Panc1 (cell line): ENCODE results near the gene PRODH2. TPM values are rescaled to one million over a fixed set of nuclear protein-coding genes. Genes with fewer than 3 reads are reported as not detected.

ENCODE experiments used
- ATAC-seq: fragments of 200-7000 bp; cut with Tn5 transposase; 2 replicates; pipeline ENCODE4 v1.9.1; 2020; ENCODE audit warnings: mild to moderate bottlenecking, moderate library complexity
- BruUV-seq: library from RNA; stranded (reverse); fragments of 400-500 nt; replicated peaks from 2 replicates; lab custom pipeline; 2021; lab: Mats Ljungman, UMichigan
- CTCF ChIA-PET: fragments of 300-600 bp; sonication (Branson Sonifier 250); formaldehyde crosslinking; loops from one replicate; lab custom pipeline; 2022; ENCODE audit warnings: antibody characterized with exemption; lab: Charles Lee
- POLR2A ChIA-PET: fragments of 300-600 bp; sonication (Branson Sonifier 250); formaldehyde crosslinking; loops from one replicate; lab custom pipeline; 2022; ENCODE audit warnings: antibody characterized with exemption; lab: Charles Lee
- DNase-seq: peaks from one replicate; pipeline ENCODE4 v3.0.0-alpha.2; 2010; ENCODE audit warnings: low read depth, low spot score
- H3K27ac ChIP-seq: 2 replicates; pipeline ENCODE4 v1.5.1; 2011; ENCODE audit warnings: mild to moderate bottlenecking, low read length, inconsistent platforms
- H3K27me3 ChIP-seq: fragments of 200-500 bp; sonication (Bioruptor generic); 2 replicates; pipeline ENCODE4 v1.6.0; 2014; ENCODE audit warnings: low read length, inconsistent platforms; ENCODE audit not compliant: control insufficient read depth, insufficient read depth
- H3K36me3 ChIP-seq: fragments of 200-500 bp; sonication (Bioruptor generic); 2 replicates; pipeline ENCODE4 v1.5.1; 2014; ENCODE audit warnings: inconsistent platforms, mild to moderate bottlenecking, low read length, moderate library complexity; ENCODE audit not compliant: control insufficient read depth, insufficient read depth
- H3K4me1 ChIP-seq: 2 replicates; pipeline ENCODE4 v1.5.1; 2011; ENCODE audit warnings: inconsistent platforms, mild to moderate bottlenecking, low read length, moderate library complexity; ENCODE audit not compliant: control insufficient read depth, insufficient read depth
- H3K4me3 ChIP-seq, 2 experiments: 2 replicates each; pipeline ENCODE4 v1.5.1; 2011 to 2012; ENCODE audit warnings: low read depth in 2 of 2, low read length in 2 of 2, mild to moderate bottlenecking in 2 of 2, inconsistent platforms in 1 of 2, moderate library complexity in 1 of 2
- H3K9me3 ChIP-seq: fragments of 200-500 bp; sonication (Bioruptor generic); 2 replicates; pipeline ENCODE4 v1.5.1; 2014; ENCODE audit warnings: low read depth, mild to moderate bottlenecking, inconsistent platforms, low read length, moderate library complexity; ENCODE audit not compliant: control insufficient read depth, insufficient read depth
- POLR2AphosphoS5 ChIP-seq: IDR thresholded peaks from 2 replicates; pipeline ENCODE4 v1.6.1; 2012; ENCODE audit warnings: mild to moderate bottlenecking, low read depth, low read length, moderate library complexity
- SIN3A ChIP-seq: IDR thresholded peaks from 2 replicates; pipeline ENCODE4 v1.6.1; 2012; ENCODE audit warnings: low read depth, mild to moderate bottlenecking, low read length, moderate library complexity, borderline replicate concordance; ENCODE audit not compliant: insufficient read depth
- TCF7L2 ChIP-seq: IDR thresholded peaks from 2 replicates; pipeline ENCODE4 v1.6.1; 2011; ENCODE audit warnings: mild to moderate bottlenecking, low read depth, low read length, inconsistent platforms
- in situ Hi-C: cut with HindIII; loops from 2 replicates; pipeline ENCODE4 v1.10.0; 2016; ENCODE audit warnings: low sequenced_read_pairs, low pct_unique_long_range_greater_than_20kb
- intact Hi-C: fragments of 100-400 bp; cut with micrococcal nuclease; formaldehyde crosslinking; loops from one replicate; pipeline ENCODE4 v1.10.0; 2022; ENCODE audit not compliant: unreplicated experiment
- total RNA-seq: library from RNA; stranded (reverse); gene quantifications from one replicate; pipeline ENCODE4 v1.2.1, GENCODE V29; 2021; ENCODE audit not compliant: unreplicated experiment
- TF ChIP-seq, protein P1 (sequence below): fragments of 450-650 bp; IDR thresholded peaks from 2 replicates; pipeline ENCODE4 v1.5.1; 2017; ENCODE audit warnings: mild to moderate bottlenecking
- TF ChIP-seq, protein P2 (sequence below), 2 experiments: IDR thresholded peaks; 2 replicates each; pipeline ENCODE4 v1.6.1; 2011 to 2012; ENCODE audit warnings: low read depth in 2 of 2, control low read depth in 1 of 2, low read length in 1 of 2, mild to moderate bottlenecking in 1 of 2, moderate library complexity in 1 of 2; ENCODE audit not compliant: insufficient read depth in 1 of 2

Gene PRODH2
- total RNA-seq, 1 experiment from 2014 or later = not detected

DNA sequence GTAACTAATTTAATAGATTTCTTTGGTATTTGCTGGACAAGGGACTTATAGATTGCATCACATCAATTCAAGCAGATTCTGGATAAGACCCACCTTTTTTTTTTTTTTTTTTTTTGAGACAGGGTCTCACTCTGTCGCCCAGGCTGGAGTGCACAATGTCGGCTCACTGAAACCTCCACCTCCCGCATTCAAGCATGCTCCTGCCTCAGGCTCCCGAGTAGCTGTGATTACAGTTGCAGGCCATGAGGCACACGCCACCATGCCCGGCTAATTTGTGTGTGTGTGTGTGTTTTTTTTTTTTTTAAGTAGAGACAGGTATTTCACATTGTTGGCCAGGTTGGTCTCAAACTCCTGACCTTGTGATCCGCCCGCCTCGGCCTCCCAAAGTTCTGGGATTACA lies 4.2 kb upstream of the PRODH2 start:
- TF ChIP-seq TCF7L2 = no peak
- TF ChIP-seq, protein P1, sequence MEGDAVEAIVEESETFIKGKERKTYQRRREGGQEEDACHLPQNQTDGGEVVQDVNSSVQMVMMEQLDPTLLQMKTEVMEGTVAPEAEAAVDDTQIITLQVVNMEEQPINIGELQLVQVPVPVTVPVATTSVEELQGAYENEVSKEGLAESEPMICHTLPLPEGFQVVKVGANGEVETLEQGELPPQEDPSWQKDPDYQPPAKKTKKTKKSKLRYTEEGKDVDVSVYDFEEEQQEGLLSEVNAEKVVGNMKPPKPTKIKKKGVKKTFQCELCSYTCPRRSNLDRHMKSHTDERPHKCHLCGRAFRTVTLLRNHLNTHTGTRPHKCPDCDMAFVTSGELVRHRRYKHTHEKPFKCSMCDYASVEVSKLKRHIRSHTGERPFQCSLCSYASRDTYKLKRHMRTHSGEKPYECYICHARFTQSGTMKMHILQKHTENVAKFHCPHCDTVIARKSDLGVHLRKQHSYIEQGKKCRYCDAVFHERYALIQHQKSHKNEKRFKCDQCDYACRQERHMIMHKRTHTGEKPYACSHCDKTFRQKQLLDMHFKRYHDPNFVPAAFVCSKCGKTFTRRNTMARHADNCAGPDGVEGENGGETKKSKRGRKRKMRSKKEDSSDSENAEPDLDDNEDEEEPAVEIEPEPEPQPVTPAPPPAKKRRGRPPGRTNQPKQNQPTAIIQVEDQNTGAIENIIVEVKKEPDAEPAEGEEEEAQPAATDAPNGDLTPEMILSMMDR = no peak
- no peak for TF ChIP-seq SIN3A
- TF ChIP-seq, protein P2, sequence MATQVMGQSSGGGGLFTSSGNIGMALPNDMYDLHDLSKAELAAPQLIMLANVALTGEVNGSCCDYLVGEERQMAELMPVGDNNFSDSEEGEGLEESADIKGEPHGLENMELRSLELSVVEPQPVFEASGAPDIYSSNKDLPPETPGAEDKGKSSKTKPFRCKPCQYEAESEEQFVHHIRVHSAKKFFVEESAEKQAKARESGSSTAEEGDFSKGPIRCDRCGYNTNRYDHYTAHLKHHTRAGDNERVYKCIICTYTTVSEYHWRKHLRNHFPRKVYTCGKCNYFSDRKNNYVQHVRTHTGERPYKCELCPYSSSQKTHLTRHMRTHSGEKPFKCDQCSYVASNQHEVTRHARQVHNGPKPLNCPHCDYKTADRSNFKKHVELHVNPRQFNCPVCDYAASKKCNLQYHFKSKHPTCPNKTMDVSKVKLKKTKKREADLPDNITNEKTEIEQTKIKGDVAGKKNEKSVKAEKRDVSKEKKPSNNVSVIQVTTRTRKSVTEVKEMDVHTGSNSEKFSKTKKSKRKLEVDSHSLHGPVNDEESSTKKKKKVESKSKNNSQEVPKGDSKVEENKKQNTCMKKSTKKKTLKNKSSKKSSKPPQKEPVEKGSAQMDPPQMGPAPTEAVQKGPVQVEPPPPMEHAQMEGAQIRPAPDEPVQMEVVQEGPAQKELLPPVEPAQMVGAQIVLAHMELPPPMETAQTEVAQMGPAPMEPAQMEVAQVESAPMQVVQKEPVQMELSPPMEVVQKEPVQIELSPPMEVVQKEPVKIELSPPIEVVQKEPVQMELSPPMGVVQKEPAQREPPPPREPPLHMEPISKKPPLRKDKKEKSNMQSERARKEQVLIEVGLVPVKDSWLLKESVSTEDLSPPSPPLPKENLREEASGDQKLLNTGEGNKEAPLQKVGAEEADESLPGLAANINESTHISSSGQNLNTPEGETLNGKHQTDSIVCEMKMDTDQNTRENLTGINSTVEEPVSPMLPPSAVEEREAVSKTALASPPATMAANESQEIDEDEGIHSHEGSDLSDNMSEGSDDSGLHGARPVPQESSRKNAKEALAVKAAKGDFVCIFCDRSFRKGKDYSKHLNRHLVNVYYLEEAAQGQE (IDR thresholded peaks at IDR 0.05; ENCODE audit: insufficient read depth in 1 of 2, low read depth in 2 of 2, low read length in 1 of 2) = no peak
- TF ChIP-seq POLR2AphosphoS5 = no peak
- H3K27me3 ChIP-seq = no peaks in the 10 kb centered on the region
- ATAC-seq = no peak
- DNase-seq = no peak
- no peaks in the 10 kb centered on the region for H3K9me3 ChIP-seq
- H3K27ac ChIP-seq = no peak overlapping the region
- intact Hi-C loops (no loop called here), in situ Hi-C loops (no loop called here)
- no peaks in the 10 kb centered on the region for H3K4me1 ChIP-seq
- ChIA-PET CTCF (no interaction called here), POLR2A (interaction anchor here (0.5 kb wide), 1 partner anchor 108 kb away, joined by 6 read pairs; no protein-coding TSS in a partner anchor)
- no peaks in the 10 kb centered on the region for H3K36me3 ChIP-seq
- BruUV-seq = no TSS peak
- H3K4me3 ChIP-seq = no peak overlapping the region

DNA sequence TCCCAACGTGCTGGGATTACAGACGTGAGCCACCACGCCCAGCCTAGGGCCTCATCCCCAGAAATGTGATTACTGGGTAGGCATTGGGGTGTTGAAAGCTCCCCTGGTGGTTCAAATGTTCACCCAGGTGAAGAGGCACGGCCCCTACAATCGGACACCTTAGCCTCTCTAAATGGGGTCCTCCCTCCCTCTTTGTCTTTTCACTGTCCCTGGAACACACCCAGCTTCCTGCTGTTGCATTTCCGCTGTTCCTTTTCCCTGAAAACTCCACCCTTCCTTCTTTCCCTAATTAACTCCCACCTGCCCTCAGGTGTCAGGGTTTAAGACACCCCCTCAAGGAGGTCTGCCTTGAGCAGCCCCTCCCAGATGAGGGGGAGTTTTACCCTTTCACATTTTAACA lies 3.6 kb upstream of the PRODH2 start:
- intact Hi-C loops (no loop called here), in situ Hi-C loops (no loop called here)
- Histone ChIP-seq H3K27ac (no peak overlapping the region), H3K36me3 (no peaks in the 10 kb centered on the region), H3K4me3 (no peak overlapping the region), H3K4me1 (no peaks in the 10 kb centered on the region), H3K27me3 (no peaks in the 10 kb centered on the region), H3K9me3 (no peaks in the 10 kb centered on the region)
- TF ChIP-seq, protein P1 = no peak
- TF ChIP-seq POLR2AphosphoS5 (no peak), SIN3A (no peak)
- TF ChIP-seq, protein P2 (IDR thresholded peaks at IDR 0.05; ENCODE audit: insufficient read depth in 1 of 2, low read depth in 2 of 2, low read length in 1 of 2) = no peak
- ChIA-PET CTCF (no interaction called here), POLR2A (no interaction called here)
- DNase-seq = no peak
- no peak for ATAC-seq
- BruUV-seq = no TSS peak
